GM12873 (cell line): ENCODE data around the gene USP17L18.
"Not testable (repeated sequence)": the region's sequence is repeated elsewhere in the genome, so short reads cannot be mapped to it uniquely, and the experiment has no call there.

Experiments
- CTCF ChIP-seq: IDR thresholded peaks from 2 replicates; pipeline ENCODE4 v1.5.1; 2012; ENCODE audit warnings: low read depth, mild to moderate bottlenecking, moderate library complexity, low read length, control low read depth; ENCODE audit not compliant: insufficient read depth; ENCODE audit errors: missing control alignments

USP17L18 gene

DNA sequence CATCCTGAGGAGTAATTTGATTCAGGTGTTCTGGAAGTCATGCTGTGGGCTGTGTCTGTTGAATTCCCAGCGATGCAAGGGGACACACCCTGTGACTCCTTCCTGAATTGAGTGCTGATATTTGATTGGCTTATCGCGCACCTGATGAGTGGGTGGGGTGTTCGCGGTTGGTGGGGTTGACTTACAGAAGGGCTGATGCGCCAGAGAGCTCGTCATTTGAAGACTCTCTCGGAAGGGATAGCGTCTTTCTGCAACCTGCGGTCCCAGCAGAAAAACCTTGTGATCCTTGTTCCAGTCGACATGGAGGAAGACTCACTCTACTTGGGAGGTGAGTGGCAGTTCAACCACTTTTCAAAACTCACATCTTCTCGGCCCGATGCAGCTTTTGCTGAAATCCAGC lies 4.6 kb downstream of the USP17L18 start, which contains the start of gene USP17L19:
Gene USP17L19 (plus strand): TSS at position 301 of the 400 bp plus-strand sequence. CDS start 0 bp downstream, at position 301.
- not testable (repeated sequence) for TF ChIP-seq CTCF

DNA sequence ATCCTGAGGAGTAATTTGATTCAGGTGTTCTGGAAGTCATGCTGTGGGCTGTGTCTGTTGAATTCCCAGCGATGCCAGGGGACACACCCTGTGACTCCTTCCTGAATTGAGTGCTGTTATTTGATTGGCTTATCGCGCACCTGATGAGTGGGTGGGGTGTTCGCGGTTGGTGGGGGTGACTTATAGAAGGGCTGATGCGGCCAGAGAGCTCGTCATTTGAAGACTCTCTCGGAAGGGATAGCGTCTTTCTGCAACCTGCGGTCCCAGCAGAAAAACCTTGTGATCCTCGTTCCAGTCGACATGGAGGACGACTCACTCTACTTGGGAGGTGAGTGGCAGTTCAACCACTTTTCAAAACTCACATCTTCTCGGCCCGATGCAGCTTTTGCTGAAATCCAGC lies 9.4 kb downstream of the USP17L18 start, which contains the start of gene USP17L20:
Gene USP17L20 (plus strand): TSS at position 301 of the 400 bp plus-strand sequence. CDS start 0 bp downstream, at position 301.
- TF ChIP-seq CTCF = not testable (repeated sequence)

DNA sequence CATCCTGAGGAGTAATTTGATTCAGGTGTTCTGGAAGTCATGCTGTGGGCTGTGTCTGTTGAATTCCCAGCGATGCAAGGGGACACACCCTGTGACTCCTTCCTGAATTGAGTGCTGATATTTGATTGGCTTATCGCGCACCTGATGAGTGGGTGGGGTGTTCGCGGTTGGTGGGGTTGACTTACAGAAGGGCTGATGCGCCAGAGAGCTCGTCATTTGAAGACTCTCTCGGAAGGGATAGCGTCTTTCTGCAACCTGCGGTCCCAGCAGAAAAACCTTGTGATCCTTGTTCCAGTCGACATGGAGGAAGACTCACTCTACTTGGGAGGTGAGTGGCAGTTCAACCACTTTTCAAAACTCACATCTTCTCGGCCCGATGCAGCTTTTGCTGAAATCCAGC lies 14.1 kb downstream of the USP17L18 start, which contains the start of gene USP17L21:
Gene USP17L21 (plus strand): TSS at position 301 of the 400 bp plus-strand sequence. CDS start 0 bp downstream, at position 301.
- TF ChIP-seq CTCF = not testable (repeated sequence)

- not testable (repeated sequence) for TF ChIP-seq CTCF
Observed at GRCh38 chr4:9267319-9267718, 18.9 kb downstream of the USP17L18 start, which contains the start of gene USP17L22. TSS of gene USP17L22 (plus strand) at chr4:9267619. CDS start at chr4:9267619, 0 bp downstream.
